ENCODE results near the gene PRDM16.

GRCh38 chr1:3236361-3236760 is 167.4 kb downstream of the PRDM16 start:
- TF ChIP-seq, protein P1, sequence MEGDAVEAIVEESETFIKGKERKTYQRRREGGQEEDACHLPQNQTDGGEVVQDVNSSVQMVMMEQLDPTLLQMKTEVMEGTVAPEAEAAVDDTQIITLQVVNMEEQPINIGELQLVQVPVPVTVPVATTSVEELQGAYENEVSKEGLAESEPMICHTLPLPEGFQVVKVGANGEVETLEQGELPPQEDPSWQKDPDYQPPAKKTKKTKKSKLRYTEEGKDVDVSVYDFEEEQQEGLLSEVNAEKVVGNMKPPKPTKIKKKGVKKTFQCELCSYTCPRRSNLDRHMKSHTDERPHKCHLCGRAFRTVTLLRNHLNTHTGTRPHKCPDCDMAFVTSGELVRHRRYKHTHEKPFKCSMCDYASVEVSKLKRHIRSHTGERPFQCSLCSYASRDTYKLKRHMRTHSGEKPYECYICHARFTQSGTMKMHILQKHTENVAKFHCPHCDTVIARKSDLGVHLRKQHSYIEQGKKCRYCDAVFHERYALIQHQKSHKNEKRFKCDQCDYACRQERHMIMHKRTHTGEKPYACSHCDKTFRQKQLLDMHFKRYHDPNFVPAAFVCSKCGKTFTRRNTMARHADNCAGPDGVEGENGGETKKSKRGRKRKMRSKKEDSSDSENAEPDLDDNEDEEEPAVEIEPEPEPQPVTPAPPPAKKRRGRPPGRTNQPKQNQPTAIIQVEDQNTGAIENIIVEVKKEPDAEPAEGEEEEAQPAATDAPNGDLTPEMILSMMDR (IDR thresholded peaks at IDR 0.05), result no peak
- TF ChIP-seq POLR2A (IDR thresholded peaks at IDR 0.05) (no peak), EP300 (IDR thresholded peaks at IDR 0.05) (no peak), POLR2AphosphoS5 (IDR thresholded peaks at IDR 0.05) (no peak)
